K562 (cell line): ENCODE measurements around the gene PDE11A. TPM values are rescaled to one million over a fixed set of nuclear protein-coding genes. Genes with fewer than 3 reads are reported as not detected.

Experiments used
- CCNT2 ChIP-seq: IDR thresholded peaks from 2 replicates; pipeline ENCODE4 v1.6.1; 2011; ENCODE audit warnings: borderline replicate concordance, low read depth, mild to moderate bottlenecking, moderate library complexity, mixed read lengths, low read length; ENCODE audit not compliant: insufficient read length; ENCODE audit errors: extremely low read depth
- E2F3 ChIP-seq: fragments of 250-450 bp; sonication (Bioruptor Pico); IDR thresholded peaks from 2 replicates; pipeline ENCODE4 v1.4.0; 2020; ENCODE audit warnings: mild to moderate bottlenecking
- polyA plus RNA-seq, 8 experiments: library from polyadenylated mRNA; depleted of rRNA in 4 of 8; stranded (reverse) in 5 of 8; unstranded in 3 of 8; fragments of >200 nt; fragmentation: Nextera tagmentation in 2 of 8; fragmentation: Illumina TruSeq in 1 of 8; extraction: Ambion mirVana in 2 of 8; extraction: Trizol in 1 of 8; gene quantifications; 2 replicates each; pipeline versions ENCODE4 v1.2.1 to v1.2.3, GENCODE V29; 2011 to 2014; ENCODE audit warnings: inconsistent platforms in 1 of 8, missing spikeins in 1 of 8
- total RNA-seq, 7 experiments: library from RNA; depleted of rRNA in 6 of 7; stranded (reverse); fragments of >200 nt in 6 of 7; fragmentation: Illumina TruSeq in 2 of 7; extraction: Trizol in 2 of 7; gene quantifications; 2 replicates each; pipeline versions ENCODE4 v1.2.1 to v1.2.3, GENCODE V29; 2011 to 2021; ENCODE audit warnings: low replicate concordance in 1 of 7
- TF ChIP-seq, protein P1 (sequence below): fragments of 450-650 bp; IDR thresholded peaks from 2 replicates; pipeline ENCODE4 v1.6.1; 2017; ENCODE audit warnings: antibody characterized with exemption, mild to moderate bottlenecking
- TF ChIP-seq, protein P2 (sequence below): fragments of 250-450 bp; sonication (Bioruptor Pico); IDR thresholded peaks from 2 replicates; pipeline ENCODE4 v1.4.0; 2020; ENCODE audit warnings: borderline replicate concordance
- TF ChIP-seq, protein P3 (sequence below): sonication (generic); formaldehyde crosslinking; IDR thresholded peaks from 2 replicates; pipeline ENCODE4 v1.8.1; 2022; ENCODE audit warnings: missing genetic modification reagents

Gene PDE11A
- total and polyA plus RNA-seq, 9 of the 15 experiments (the other 6 are each of a cell fraction or from before 2014, with no cell fraction given), result 3.2 to 22.1 (median 5.7) TPM

DNA sequence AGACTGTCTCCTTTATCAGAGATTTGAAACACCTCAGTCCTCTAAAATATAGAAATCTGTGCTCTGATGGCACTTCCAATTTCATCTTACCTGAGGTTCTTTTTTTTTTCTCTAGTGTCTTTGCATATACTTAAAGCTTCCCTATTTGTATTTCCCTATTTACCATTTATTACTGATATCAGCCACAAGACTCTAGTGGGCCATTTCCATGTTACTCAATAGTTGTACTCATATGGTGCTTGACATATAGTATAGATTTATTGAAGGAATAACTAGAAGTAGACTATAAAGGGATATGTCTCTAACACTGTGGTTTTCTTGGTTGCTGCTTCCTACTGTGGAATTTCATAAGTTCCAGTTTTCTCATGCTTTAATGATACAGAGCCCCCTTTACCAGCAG, 42.7 kb upstream of the PDE11A start (continued):
- TF ChIP-seq, protein P1, sequence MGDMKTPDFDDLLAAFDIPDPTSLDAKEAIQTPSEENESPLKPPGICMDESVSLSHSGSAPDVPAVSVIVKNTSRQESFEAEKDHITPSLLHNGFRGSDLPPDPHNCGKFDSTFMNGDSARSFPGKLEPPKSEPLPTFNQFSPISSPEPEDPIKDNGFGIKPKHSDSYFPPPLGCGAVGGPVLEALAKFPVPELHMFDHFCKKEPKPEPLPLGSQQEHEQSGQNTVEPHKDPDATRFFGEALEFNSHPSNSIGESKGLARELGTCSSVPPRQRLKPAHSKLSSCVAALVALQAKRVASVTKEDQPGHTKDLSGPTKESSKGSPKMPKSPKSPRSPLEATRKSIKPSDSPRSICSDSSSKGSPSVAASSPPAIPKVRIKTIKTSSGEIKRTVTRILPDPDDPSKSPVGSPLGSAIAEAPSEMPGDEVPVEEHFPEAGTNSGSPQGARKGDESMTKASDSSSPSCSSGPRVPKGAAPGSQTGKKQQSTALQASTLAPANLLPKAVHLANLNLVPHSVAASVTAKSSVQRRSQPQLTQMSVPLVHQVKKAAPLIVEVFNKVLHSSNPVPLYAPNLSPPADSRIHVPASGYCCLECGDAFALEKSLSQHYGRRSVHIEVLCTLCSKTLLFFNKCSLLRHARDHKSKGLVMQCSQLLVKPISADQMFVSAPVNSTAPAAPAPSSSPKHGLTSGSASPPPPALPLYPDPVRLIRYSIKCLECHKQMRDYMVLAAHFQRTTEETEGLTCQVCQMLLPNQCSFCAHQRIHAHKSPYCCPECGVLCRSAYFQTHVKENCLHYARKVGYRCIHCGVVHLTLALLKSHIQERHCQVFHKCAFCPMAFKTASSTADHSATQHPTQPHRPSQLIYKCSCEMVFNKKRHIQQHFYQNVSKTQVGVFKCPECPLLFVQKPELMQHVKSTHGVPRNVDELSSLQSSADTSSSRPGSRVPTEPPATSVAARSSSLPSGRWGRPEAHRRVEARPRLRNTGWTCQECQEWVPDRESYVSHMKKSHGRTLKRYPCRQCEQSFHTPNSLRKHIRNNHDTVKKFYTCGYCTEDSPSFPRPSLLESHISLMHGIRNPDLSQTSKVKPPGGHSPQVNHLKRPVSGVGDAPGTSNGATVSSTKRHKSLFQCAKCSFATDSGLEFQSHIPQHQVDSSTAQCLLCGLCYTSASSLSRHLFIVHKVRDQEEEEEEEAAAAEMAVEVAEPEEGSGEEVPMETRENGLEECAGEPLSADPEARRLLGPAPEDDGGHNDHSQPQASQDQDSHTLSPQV, result no peak
- TF ChIP-seq, protein P2, sequence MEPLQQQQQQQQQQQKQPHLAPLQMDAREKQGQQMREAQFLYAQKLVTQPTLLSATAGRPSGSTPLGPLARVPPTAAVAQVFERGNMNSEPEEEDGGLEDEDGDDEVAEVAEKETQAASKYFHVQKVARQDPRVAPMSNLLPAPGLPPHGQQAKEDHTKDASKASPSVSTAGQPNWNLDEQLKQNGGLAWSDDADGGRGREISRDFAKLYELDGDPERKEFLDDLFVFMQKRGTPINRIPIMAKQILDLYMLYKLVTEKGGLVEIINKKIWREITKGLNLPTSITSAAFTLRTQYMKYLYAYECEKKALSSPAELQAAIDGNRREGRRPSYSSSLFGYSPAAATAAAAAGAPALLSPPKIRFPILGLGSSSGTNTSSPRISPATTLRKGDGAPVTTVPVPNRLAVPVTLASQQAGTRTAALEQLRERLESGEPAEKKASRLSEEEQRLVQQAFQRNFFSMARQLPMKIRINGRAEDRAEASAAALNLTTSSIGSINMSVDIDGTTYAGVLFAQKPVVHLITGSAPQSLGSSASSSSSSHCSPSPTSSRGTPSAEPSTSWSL, result no peak
- TF ChIP-seq, protein P3, sequence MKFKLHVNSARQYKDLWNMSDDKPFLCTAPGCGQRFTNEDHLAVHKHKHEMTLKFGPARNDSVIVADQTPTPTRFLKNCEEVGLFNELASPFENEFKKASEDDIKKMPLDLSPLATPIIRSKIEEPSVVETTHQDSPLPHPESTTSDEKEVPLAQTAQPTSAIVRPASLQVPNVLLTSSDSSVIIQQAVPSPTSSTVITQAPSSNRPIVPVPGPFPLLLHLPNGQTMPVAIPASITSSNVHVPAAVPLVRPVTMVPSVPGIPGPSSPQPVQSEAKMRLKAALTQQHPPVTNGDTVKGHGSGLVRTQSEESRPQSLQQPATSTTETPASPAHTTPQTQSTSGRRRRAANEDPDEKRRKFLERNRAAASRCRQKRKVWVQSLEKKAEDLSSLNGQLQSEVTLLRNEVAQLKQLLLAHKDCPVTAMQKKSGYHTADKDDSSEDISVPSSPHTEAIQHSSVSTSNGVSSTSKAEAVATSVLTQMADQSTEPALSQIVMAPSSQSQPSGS (CRISPR knock-in tag), result no peak
- TF ChIP-seq CCNT2 (no peak), E2F3 (no peak)
